ENCODE data around the gene METTL6.
"Not testable (repeated sequence)": the region's sequence is repeated elsewhere in the genome, so short reads cannot be mapped to it uniquely, and the experiment has no call there.

Gene METTL6

DNA sequence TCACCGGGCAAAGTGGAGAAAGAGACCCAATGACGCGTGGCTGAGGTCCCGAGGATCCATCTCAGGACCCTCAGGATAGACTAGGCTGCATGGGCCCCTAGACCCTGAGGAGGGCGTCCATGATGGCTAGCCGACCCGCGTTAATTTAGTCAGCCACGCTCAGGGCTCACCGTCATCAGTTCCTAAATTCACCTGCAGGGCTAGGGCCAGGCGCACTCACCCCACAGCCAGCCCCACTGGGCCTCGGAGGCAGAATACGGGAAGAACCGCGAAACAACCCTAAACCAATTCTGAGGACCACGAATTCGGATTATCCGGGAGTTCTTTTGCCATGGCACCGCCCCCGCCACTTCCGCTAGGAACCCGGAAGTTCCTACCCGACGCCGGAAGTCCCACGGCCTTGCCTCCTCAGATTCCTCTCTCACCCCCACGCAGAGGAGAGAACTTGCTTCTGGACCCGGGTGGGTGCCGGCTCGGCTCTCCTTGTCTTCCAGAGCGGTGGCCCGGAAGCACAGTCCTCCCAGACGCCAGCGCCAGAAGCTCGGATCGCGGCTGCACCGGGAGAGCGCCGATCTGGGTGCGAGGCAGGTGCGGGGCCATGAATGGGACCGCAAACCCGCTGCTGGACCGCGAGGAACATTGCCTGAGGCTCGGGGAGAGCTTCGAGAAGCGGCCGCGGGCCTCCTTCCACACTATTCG is at the start of gene METTL6, which contains the start of gene EAF1:
METTL6 (minus strand) TSS at position 363 of the 699 bp plus-strand sequence. CDS start 1,033 bp downstream, outside the sequence.
EAF1 (plus strand) TSS at position 417 of the 699 bp plus-strand sequence; CDS start at position 599, 182 bp downstream.
- FAIRE-seq = no peak

DNA sequence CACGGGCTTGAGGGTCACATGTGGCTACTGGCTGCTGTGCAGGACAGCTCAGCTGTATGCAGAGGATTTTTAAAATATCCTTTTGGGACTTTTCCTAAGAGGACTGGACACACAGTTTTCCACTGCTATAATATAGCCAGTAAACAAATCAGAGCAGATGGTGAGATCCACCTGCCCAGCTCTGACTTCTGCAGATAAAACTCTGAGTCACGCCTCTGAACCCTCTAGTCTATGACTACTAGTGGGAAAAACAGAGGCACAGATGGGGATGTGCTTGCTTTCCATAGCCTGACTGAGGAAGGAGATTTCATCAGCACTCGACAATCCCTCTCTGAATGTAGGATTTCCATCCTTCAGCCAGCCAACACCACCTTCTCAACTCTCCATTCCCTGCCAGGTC is 49.0 kb upstream of the METTL6 start:
- FAIRE-seq = no peak

GRCh38 chr3:15475161-15475560 is 47.8 kb upstream of the METTL6 start:
- FAIRE-seq = no peak

DNA sequence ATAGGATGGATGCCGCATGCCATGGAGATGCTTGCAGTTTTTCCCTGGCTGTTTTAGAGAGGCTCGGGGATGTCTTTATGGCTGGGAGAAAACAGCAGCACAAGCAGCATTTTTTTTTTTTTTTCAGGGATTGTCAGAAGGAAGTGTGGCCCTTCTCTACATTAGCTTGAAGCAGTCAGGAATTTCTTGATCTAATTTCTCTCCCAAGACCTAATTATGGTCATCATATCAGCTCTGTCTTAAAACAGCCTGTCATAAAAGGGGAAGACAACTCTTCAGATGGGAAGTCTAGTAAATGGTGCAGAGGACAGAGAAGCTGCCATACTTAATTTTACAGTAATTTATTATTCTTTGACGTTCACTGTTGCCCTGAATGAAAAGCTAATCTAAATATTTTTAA is 44.5 kb upstream of the METTL6 start:
- no peak for FAIRE-seq

DNA sequence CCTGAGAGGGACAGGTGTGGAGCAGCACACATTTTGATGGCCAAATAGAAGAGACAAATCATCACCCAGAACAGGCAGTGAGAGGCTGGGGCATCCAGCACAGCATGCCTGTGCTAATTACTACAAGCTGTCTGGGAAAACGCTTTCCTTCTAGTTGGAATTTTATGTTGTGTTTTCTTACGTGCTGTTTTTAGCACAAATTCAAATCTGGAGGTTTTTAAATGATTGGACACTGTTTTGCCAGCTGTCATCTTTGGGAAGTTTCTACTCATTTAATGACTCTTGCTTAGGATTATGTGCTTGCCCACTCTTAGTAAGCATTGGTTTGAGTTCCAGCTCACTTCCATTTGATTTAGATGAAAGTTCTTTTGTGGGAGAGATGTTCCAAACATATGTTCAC is 43.5 kb upstream of the METTL6 start:
- FAIRE-seq = no peak

DNA sequence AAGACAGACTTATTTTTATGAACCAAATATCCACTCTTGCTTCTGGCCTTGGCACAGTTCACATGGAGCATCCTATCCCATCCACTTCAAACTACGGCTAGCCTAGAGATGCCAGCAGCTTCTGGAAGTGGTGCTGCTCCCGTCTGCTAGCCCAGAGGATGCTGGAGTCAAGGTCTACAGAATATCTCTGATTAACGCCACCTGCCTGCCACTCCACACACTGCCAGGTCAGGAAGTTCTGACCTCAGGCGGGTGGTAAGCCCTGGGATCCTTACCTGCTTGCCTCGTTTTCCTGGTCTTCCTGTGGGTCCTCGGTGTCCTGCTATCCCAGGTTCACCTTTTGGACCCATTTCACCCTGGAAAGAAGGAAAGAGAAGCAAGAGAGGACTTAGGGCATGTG is 42.9 kb upstream of the METTL6 start:
- FAIRE-seq = no peak

DNA sequence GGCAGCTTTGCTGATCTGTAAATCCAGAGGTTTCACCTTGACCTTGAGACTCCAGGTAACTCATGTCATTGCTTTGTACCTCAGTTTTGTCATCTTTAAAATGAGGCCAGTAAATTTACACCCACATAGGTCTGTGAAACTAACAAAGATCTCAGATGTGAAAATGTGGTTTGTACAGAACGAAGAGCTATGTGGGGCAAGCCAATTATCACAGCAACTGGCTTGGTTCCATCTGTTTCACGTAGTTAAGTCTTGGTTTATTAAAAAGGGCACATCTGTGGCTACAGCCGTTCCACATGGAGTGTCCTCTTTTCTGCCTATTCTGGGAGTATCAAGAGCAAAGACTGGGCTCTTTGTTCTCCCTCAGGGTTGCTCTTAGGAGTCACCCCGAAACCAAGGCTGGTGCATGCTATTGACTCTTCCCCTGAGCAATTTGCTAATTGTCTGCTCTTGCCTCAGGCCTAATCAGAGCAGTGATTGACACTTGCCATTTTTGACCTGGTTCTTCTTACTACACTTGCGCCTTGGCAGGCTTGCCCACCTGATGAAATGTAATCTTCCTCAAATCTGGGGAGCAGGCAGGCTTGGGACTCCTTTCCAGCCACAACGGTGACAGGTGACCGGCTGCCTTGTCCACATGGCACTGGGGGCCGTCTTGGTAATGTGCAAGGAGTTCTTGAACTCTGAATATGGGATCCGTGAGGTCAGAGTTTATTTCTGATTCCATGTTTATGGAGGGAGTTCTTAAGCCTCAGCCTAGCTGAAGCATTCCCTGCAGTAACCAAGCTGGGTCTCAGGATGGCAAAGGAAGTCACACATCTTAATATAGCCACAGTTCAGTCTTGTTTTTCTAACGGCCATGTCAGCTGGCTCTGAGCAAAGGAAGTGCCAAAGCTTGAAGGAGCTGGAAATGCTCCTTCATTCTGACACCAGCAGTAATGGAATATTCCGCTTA is 40.2 kb upstream of the METTL6 start:
- no peak for FAIRE-seq

GRCh38 chr3:15465876-15466585 is 38.7 kb upstream of the METTL6 start:
- no peak for FAIRE-seq

GRCh38 chr3:15462451-15462850 is 35.1 kb upstream of the METTL6 start:
- no peak for FAIRE-seq

DNA sequence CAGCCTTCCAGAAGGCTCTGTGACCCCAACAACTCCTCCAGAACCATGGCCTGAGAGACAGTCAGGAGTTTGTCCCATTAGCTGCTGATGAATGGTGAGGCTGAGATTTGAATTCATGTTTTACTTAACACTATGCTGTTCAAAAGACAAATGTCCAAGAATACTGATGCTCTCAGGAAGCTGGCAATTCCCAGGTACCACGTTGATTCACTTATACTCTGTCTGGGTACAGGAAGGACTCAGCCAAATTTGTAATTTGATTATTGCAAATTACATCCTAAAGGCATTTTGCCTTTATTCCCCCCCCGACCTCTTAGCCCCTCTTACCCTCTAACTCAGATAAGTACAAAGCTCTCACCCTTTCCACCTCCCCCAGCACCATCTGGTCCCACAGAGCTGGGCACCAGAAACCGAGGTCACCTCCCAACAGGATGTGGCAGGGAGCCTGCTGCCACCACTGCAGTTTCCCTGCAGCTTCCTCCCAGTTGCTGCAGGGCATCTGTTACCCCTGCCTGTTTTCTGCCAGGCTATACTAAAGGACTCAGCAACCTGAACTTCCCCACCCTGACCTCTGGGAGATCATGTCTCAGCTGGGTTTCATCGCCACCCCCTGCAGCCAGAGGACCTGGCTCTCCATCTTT is 33.7 kb upstream of the METTL6 start:
- no peak for FAIRE-seq

GRCh38 chr3:15458212-15458780 is 31.0 kb upstream of the METTL6 start:
- no peak for FAIRE-seq

- not testable (repeated sequence) for FAIRE-seq
Measured at GRCh38 chr3:15456915-15457314, 29.6 kb upstream of the METTL6 start.

GRCh38 chr3:15456321-15456720 is 29.0 kb upstream of the METTL6 start:
- no peak for FAIRE-seq

GRCh38 chr3:15455756-15456155 is 28.4 kb upstream of the METTL6 start:
- FAIRE-seq = no peak

DNA sequence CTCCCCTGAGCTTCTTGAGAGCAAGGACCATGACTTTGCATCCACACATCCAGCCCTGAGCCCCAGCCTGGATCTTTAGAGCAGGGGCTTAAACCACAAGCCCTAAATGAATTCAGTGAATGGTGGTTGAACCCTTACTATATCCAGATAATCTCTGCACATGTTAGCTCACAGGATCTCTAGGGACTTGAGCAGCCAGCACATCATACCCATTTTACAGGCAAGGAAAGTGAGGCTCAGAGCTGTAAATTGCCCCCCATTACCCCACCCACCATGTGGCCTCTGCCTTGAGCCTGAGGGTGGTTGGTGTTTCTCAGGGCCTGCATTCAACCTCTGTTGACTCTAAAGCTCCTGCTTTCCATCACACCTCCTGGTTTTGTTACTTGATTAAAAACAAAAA is 27.6 kb upstream of the METTL6 start:
- no peak for FAIRE-seq

DNA sequence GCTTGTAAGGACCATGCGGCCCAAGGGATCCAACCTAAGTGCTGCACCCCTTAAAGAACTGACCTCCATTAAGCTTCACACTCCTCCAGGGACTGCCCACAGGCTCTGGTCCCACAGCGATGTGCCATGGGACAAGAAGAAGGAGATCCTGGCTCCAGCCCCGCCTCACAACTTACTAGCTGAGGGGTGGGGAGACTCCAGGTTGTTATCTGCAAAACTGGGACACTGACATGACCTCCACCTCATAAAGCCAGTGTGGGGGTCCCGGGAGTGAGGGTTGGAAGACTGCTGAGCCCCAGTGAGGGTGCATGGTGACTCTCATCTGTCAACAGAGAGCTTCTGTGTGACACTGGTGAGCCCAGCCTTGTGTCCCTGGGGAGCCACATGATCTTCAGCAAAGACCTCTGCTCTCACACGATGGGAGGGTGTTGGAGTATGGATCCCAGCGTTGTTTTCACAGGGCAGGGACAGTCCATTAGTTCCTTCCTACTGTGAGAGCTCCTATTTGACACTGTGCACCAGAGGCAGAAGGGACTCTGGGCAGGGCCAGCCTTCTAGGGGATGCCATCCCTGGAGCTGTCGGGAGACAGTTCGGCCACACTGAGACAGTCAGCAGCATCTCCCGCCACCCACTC is 26.8 kb upstream of the METTL6 start:
- FAIRE-seq = no peak

DNA sequence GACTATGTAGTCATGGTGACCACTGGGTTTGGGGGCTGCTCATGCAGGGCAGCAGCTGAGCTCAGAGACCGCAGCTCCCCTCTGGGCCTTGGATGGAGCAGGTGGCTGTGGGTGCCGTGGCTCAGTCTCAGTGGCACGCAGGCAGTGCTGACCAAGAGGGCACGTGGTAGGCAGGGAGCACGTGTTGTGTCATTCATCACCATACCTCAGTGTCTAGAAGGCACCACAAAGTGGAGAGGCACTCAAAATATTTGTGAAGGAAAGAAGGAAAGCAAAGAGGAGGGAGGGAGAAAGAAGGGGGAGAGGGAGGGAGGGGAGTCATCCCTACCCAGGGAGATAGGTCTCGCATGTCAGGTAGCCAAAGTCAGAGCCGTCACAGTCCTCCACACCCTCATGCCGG is 26.2 kb upstream of the METTL6 start:
- FAIRE-seq = no peak

DNA sequence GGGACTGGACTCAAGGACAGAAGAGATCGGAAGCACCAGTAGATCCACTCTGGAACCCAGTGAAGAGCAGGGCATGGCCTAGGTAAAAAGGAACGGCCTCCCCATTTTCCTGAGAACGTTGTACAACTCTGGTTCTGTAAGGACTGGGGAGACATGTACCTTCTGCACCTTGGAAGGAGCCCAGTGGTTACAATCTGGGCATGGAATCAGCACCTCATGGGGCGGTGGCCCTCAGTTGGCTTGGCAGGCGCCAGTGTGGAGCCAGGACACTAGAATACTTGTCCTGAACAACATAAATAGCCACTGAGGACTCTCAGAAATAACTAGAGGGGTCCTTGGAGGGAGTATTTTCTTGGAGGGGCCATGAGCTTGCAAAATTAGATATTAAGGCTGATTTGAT is 25.6 kb upstream of the METTL6 start:
- no peak for FAIRE-seq

DNA sequence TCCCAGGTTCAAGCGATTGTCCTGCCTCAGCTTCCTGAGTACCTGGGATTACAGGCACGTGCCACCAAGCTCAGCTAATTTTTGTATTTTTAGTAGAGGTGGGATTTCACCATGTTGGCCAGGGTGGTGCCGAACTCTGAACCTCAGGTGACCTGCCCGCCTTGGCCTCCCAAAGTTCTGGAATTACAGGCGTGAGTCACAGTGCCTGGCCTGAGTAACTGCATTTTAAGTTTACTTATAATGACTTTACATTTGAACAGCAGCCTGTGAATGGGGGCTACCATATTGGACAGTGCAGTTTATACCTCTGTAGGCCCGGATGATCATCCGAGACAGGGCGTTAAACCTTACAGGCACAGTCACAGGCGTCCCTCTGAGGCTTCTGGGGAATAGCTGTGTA is 24.8 kb upstream of the METTL6 start:
- FAIRE-seq = no peak

DNA sequence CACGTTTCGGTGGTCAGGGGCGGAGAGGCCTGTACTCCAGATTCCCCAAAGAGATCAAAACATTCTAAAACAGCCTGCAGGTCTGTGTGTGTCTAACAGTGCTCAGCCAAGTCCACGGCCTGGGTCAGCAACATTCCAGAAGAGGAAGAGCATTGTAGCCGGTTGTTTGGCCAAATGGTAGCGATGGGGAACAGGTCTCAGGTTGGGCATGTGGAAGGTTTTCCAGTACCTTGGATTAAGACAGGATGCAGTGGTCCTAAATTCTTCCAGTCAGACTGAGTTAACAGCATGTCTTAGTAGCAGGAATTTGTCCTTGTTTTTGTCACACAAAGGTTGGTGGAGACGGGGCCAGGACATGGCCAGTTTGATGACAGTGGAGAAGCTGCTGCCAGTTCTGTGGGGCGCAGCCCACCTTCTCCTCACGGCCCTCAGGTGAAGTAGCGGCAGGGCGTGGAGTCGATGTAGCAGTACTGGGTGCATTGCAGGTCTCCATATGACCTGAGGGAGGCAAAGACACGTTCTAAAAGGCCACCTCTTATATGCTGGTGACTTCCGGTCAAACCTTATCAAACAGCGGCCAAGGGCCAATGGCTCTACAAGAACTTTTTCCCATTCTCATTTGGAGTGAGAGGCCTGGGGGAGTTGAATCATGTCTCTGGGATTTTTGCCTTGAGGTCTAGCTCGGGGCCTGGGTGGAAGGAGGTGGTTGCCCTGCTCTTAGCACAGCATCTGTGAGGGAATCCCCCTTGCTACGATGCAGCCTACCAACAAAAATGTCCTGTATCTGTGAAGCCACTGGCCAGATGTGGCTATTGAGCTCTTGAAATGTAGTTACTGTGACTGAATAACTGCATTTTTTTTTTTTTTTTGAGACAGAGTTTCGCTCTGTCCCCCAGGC is 24.1 kb upstream of the METTL6 start:
- FAIRE-seq = no peak

Data from endometrium (tissue), 2 donors.